ENCODE results near the gene MAPK13.
"Not testable (repeated sequence)": the region's sequence is repeated elsewhere in the genome, so short reads cannot be mapped to it uniquely, and the experiment has no call there.

DNA sequence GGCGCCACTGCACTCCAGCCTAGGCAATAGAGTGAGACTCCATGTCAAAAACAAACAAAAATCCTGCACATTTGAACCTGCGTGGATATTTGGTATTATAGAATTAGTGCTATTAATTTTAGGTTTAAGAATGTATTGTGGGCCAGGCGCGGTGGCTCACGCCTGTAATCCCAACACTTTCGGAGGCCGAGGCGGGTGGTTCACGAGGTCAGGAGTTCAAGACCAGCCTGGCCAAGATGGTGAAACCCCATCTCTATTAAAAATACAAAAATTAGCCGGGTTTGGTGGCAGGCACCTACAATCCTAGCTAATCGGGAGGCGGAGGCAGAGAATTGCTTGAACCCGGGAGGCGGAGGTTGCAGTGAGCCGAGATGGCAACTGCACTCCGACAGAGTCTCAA lies 979 bp upstream of the MAPK13 start:
- TF ChIP-seq, protein P1, sequence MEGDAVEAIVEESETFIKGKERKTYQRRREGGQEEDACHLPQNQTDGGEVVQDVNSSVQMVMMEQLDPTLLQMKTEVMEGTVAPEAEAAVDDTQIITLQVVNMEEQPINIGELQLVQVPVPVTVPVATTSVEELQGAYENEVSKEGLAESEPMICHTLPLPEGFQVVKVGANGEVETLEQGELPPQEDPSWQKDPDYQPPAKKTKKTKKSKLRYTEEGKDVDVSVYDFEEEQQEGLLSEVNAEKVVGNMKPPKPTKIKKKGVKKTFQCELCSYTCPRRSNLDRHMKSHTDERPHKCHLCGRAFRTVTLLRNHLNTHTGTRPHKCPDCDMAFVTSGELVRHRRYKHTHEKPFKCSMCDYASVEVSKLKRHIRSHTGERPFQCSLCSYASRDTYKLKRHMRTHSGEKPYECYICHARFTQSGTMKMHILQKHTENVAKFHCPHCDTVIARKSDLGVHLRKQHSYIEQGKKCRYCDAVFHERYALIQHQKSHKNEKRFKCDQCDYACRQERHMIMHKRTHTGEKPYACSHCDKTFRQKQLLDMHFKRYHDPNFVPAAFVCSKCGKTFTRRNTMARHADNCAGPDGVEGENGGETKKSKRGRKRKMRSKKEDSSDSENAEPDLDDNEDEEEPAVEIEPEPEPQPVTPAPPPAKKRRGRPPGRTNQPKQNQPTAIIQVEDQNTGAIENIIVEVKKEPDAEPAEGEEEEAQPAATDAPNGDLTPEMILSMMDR (IDR thresholded peaks at IDR 0.05), result not testable (repeated sequence)
- TF ChIP-seq POLR2A (IDR thresholded peaks at IDR 0.05), result not testable (repeated sequence)
